ENCODE measurements around the gene ZNF835. TPM values are rescaled to one million over a fixed set of nuclear protein-coding genes. Genes with fewer than 3 reads are reported as not detected.

The ZNF835 gene
- total RNA-seq, 1 donor from 2014 or later: not detected

Other genes starting within 250 kb of the ZNF835 start
- 0.05 and 0.07 TPM in 2 replicates for gene ZNF667, start 194.4 kb downstream of the ZNF835 start, total RNA-seq
- 0.05 and 0.16 TPM in 2 replicates for gene ZNF471, start 163.9 kb downstream of the ZNF835 start, total RNA-seq
- gene ZFP28, start 132.8 kb downstream of the ZNF835 start, total RNA-seq: 1.4 and 2.8 TPM in 2 replicates
- gene ZNF470, start 104.3 kb downstream of the ZNF835 start, total RNA-seq: 1.2 and 2.4 TPM in 2 replicates
- 5.1 and 5.9 TPM in 2 replicates for gene ZNF71, start 76.5 kb downstream of the ZNF835 start, total RNA-seq
- gene SMIM17, start 28.6 kb downstream of the ZNF835 start, total RNA-seq: 0.18 TPM in 1 of 2 replicates, not detected in the other
- gene PEG3, start 169.0 kb upstream of the ZNF835 start, total RNA-seq: not detected in 2 replicates
- not detected in 2 replicates for gene ZIM2, start 169.0 kb upstream of the ZNF835 start, total RNA-seq